Gastroesophageal sphincter (tissue), 4 donors: ENCODE results near the gene NOS1AP. TPM values are rescaled to one million over a fixed set of nuclear protein-coding genes. Genes with fewer than 3 reads are reported as not detected.

Experiments
- ATAC-seq: fragments of 150-250 bp; one replicate; pipeline ENCODE4 v1.9.1; 2016; ENCODE audit warnings: mild to moderate bottlenecking, moderate library complexity
- H3K27ac ChIP-seq, 4 donors: fragments of 200-600 bp; sonication (generic) in 3 of 4; 1 replicate in 3 of 4; 2 replicates in 1 of 4; pipeline ENCODE4 v1.5.1; 2016 to 2019
- H3K27me3 ChIP-seq: fragments of 200-600 bp; sonication (generic); one replicate; pipeline ENCODE4 v1.5.1; 2019
- H3K36me3 ChIP-seq, 2 donors: fragments of 200-600 bp; sonication (generic); one replicate each; pipeline ENCODE4 v1.5.1; 2019; ENCODE audit warnings: control low read depth in 1 of 2
- H3K4me1 ChIP-seq, 3 donors: fragments of 200-600 bp; sonication (generic); 1 replicate in 2 of 3; 2 replicates in 1 of 3; pipeline ENCODE4 v1.5.1; 2016 to 2019; ENCODE audit warnings: control low read depth in 2 of 3
- H3K4me3 ChIP-seq, 2 donors: fragments of 200-600 bp; sonication (generic); one replicate each; pipeline ENCODE4 v1.5.1; 2019; ENCODE audit warnings: mild to moderate bottlenecking in 1 of 2, moderate library complexity in 1 of 2
- H3K9me3 ChIP-seq, 3 donors: fragments of 200-600 bp; sonication (generic); one replicate each; pipeline ENCODE4 v1.5.1; 2017 to 2019; ENCODE audit warnings: control low read depth in 2 of 3
- EP300 ChIP-seq: sonication (generic); formaldehyde crosslinking; IDR thresholded peaks from one replicate; pipeline ENCODE4 v1.6.1; 2017; ENCODE audit warnings: antibody characterized with exemption, mild to moderate bottlenecking
- POLR2A ChIP-seq, 2 donors: fragments of 450-650 bp; IDR thresholded peaks; one replicate each; pipeline ENCODE4 v1.6.1; 2017; ENCODE audit warnings: antibody characterized with exemption in 2 of 2, mild to moderate bottlenecking in 2 of 2, moderate library complexity in 1 of 2
- POLR2AphosphoS5 ChIP-seq: sonication (generic); formaldehyde crosslinking; IDR thresholded peaks from one replicate; pipeline ENCODE4 v1.6.1; 2017; ENCODE audit warnings: antibody characterized with exemption
- WGBS, 2 donors: methylation state at CpG; one replicate each; pipeline ENCODE4 v1.1.5; 2018; ENCODE audit warnings: low coverage in 1 of 2; 5-methylcytosine and 5-hydroxymethylcytosine counted together
- total RNA-seq, 4 donors: library from RNA; depleted of rRNA; stranded (reverse); fragments of >200 nt; gene quantifications; one replicate each; pipeline ENCODE4 v1.1.0, GENCODE V29; 2016
- TF ChIP-seq, protein P1 (sequence below), 4 experiments: fragments of 200-600 bp in 2 of 4; fragments of 450-650 bp in 2 of 4; sonication (generic) in 1 of 4; IDR thresholded peaks; one replicate each; pipeline ENCODE4 v1.5.1; 2017 to 2019; ENCODE audit warnings: antibody characterized with exemption in 4 of 4, mild to moderate bottlenecking in 2 of 4, moderate library complexity in 2 of 4

NOS1AP gene
- total RNA-seq, 4 donors from 2014 or later = 3.5 to 7.8 (median 4.1) TPM

DNA sequence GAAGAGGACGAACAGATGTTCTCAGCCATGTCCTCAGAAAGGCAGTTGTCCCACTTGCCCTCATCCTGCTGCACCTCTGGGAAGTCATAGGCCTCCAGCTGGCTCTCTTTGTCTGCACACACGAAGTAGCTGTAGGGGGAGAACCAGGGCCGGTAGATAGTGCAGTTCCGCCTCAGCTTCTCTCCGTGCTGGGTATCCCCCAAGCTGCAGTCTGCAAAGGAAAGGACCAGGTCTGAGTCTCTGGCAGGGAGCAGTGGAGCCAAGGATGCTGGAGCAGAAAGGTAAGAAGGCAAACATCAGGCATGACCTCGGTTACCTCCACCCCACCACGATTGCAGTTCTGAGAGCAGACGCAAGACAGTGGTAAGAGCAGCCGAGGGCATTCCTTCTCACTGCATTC, 304.9 kb downstream of the NOS1AP start:
- WGBS, 2 donors = 100% methylated on average over 1 of the region's 9 CpGs; no CpG with 5 or more reads in 1 of the 2 donors

DNA sequence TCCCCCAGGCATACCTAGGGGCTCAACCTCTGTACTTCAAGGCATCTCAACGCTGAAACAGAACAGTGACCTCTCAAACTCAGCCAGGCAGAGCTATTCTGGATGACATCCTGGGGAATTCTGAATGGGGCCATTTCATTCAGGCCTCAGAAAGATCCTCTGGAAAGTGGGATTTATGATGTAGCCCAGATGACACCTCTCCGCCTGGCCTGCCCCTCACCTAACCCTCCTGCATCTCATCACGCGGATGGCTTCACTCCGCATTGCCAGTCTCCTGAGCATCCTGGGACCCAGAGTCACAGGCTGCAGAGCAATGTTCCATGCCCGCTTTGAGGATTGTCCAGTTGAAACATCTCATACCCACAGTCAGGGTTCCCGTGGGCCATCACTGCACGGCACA, 306.0 kb downstream of the NOS1AP start:
- Histone ChIP-seq H3K36me3 (no peaks in the 10 kb centered on the region), H3K27ac (no peak overlapping the region), H3K4me1 (no peaks in the 10 kb centered on the region), H3K4me3 (no peak overlapping the region), H3K27me3 (no peaks in the 10 kb centered on the region), H3K9me3 (no peaks in the 10 kb centered on the region)
- 100% methylated on average over 4 of the region's 8 CpGs; no CpG with 5 or more reads in 1 of the 2 donors for WGBS, 2 donors
- TF ChIP-seq POLR2A (IDR thresholded peaks at IDR 0.05) (no peak), EP300 (no peak), POLR2AphosphoS5 (no peak)
- TF ChIP-seq, protein P1, sequence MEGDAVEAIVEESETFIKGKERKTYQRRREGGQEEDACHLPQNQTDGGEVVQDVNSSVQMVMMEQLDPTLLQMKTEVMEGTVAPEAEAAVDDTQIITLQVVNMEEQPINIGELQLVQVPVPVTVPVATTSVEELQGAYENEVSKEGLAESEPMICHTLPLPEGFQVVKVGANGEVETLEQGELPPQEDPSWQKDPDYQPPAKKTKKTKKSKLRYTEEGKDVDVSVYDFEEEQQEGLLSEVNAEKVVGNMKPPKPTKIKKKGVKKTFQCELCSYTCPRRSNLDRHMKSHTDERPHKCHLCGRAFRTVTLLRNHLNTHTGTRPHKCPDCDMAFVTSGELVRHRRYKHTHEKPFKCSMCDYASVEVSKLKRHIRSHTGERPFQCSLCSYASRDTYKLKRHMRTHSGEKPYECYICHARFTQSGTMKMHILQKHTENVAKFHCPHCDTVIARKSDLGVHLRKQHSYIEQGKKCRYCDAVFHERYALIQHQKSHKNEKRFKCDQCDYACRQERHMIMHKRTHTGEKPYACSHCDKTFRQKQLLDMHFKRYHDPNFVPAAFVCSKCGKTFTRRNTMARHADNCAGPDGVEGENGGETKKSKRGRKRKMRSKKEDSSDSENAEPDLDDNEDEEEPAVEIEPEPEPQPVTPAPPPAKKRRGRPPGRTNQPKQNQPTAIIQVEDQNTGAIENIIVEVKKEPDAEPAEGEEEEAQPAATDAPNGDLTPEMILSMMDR (IDR thresholded peaks at IDR 0.05) = no peak
- ATAC-seq = no peak

More for the DNA sequence above, 304.9 kb downstream of the NOS1AP start:
- H3K27me3 ChIP-seq = no peaks in the 10 kb centered on the region
- no peaks in the 10 kb centered on the region for H3K9me3 ChIP-seq
- TF ChIP-seq EP300 (no peak), POLR2A (IDR thresholded peaks at IDR 0.05) (no peak), POLR2AphosphoS5 (no peak)
- TF ChIP-seq, protein P1 (IDR thresholded peaks at IDR 0.05) = no peak
- H3K4me3 ChIP-seq = no peak overlapping the region
- ATAC-seq = no peak
- H3K36me3 ChIP-seq = no peaks in the 10 kb centered on the region
- no peak overlapping the region for H3K27ac ChIP-seq
- H3K4me1 ChIP-seq = no peaks in the 10 kb centered on the region

DNA sequence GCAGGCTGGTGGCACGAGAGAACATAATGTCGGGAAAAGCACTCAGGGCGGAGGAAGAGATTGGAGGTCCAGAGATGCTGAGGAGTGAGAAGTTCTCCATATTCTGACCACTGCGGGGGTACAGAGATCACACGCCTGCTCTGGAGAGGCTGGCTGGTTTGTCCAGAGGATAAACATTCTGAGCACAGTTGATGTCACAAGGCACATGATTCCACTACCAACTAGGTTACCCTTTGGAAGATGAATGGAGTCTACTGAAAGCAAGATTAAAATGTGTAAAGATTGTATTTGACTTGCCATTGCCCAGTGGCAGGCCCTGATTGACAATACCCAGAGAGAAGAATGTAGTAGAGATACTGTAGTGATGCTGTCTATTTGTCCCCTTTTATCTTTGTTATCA, 307.2 kb downstream of the NOS1AP start, which contains the start of gene SPATA46:
Gene SPATA46 (minus strand): TSS at position 164 of the 400 bp plus-strand sequence. CDS start 64 bp downstream, at position 100.
- no peaks in the 10 kb centered on the region for H3K4me1 ChIP-seq
- H3K27me3 ChIP-seq = no peaks in the 10 kb centered on the region
- ATAC-seq = no peak
- H3K36me3 ChIP-seq = no peaks in the 10 kb centered on the region
- H3K9me3 ChIP-seq = no peaks in the 10 kb centered on the region
- no peak within 1 kb of the TSS for H3K4me3 ChIP-seq
- no peak within 1 kb of the TSS for H3K27ac ChIP-seq
- WGBS, 2 donors = 100% methylated on average over 1 of the region's 5 CpGs
- TF ChIP-seq, protein P1 (IDR thresholded peaks at IDR 0.05) = no peak

DNA sequence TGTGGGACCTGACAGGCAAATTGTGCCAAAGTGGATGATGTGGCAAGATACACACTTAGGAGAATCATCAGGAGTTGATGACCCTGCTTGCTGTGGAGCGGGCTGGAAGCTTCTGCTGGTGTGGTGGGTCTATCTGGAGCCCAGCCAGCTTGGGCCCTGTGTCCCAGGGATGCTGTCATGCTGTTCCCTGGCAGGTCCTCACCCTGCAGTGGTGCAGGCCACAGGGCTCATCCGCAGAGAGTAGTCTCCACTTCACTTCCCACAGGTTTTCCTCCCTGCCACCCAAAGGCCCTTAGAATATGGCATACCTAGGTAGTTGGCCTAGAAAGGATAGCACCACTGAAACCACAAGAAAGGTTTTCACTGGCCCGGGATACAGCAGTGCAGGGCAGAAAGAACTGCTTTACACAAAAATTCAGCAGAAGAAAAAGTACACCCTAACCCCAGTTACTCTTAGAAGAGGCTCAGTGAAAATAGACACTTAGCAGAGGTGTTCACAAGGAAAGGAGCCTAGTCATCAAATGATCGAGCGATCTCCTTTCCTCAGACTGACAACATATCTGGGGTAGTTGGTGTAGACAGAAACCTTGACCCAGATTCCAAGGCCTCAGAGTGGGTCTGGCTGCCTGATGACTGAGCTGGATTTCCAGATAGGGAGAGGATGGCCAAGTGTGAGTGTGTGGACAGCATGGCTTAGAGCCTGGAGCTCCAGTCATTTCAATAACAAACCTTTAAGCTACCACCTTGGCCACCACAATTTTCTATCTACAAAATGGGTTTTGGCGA, 310.8 kb downstream of the NOS1AP start:
- H3K4me3 ChIP-seq = no peak overlapping the region
- no peaks in the 10 kb centered on the region for H3K27me3 ChIP-seq
- no peaks in the 10 kb centered on the region for H3K9me3 ChIP-seq
- no peak for ATAC-seq
- TF ChIP-seq, protein P1 (IDR thresholded peaks at IDR 0.05) = no peak
- TF ChIP-seq EP300 (no peak), POLR2AphosphoS5 (no peak), POLR2A (IDR thresholded peaks at IDR 0.05) (no peak)
- H3K4me1 ChIP-seq = no peaks in the 10 kb centered on the region
- WGBS, 2 donors = 69 to 85% methylated on average over 2 to 3 of the region's 6 CpGs
- peaks cover 0 to 18% of the 10 kb centered on the region in 2 donors for H3K36me3 ChIP-seq
- H3K27ac ChIP-seq = no peak overlapping the region

DNA sequence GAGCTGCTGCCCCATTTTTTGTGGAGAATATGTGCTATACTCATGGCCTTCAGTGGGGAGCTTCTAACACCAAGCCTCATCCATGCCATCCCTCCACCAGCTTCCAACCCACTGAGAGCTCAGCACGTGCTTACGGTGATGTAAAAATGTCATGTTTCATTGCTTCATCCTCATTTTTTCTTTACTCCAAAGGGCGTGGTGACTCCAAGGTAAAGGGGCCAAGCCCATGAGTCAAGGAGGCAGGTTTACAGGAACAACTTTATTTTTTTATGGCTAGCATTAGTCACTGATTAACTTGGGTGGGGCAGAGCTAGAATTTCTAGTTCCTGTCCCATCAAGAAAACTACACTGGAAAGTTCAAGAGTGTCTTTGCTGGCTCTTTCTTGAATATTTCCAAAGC, 311.9 kb downstream of the NOS1AP start, which contains the start of gene C1orf226:
Gene C1orf226 (plus strand): TSS at position 346 of the 400 bp plus-strand sequence. CDS start 174 bp downstream, outside the sequence.
- Histone ChIP-seq H3K9me3 (no peaks in the 10 kb centered on the region), H3K27ac (no peak within 1 kb of the TSS), H3K36me3 (peaks cover 0 to 18% of the 10 kb centered on the region in 2 donors), H3K4me1 (no peaks in the 10 kb centered on the region), H3K4me3 (no peak within 1 kb of the TSS), H3K27me3 (no peaks in the 10 kb centered on the region)
- no peak for ATAC-seq
- TF ChIP-seq POLR2AphosphoS5 = no peak
- no peak for TF ChIP-seq EP300
- TF ChIP-seq, protein P1 (IDR thresholded peaks at IDR 0.05) = no peak
- no peak for TF ChIP-seq POLR2A (IDR thresholded peaks at IDR 0.05)
- 86% methylated on average over 2 of the region's 3 CpGs; no CpG with 5 or more reads in 1 of the 2 donors for WGBS, 2 donors
